ENCODE results near the gene RAPGEF1. TPM values are rescaled to one million over a fixed set of nuclear protein-coding genes. Genes with fewer than 3 reads are reported as not detected.

Gene RAPGEF1
- total RNA-seq, 1 experiment from 2014 or later: 55.6 TPM

- no peak overlapping the region for H4K5ac ChIP-seq (ENCODE audit: insufficient read length, low read depth, low read length)
- WGBS (ENCODE audit: extremely low coverage, insufficient read length, low lambda C conversion rate): no CpG with 5 or more reads among the region's 3 CpGs
- H4K91ac ChIP-seq (ENCODE audit: insufficient read length, low read depth, low read length): no peak overlapping the region
- H3K18ac ChIP-seq (ENCODE audit: insufficient read length, low read depth, low read length): no peak overlapping the region
- Mint-ChIP-seq H3K36me3 (ENCODE audit: insufficient read depth in 1 of 3, low read depth in 3 of 3) (peaks cover 10 to 19% (median 13%) of the 10 kb centered on the region in 3 experiments; a peak in 6 of 7 replicates), H3K4me3 (no peak overlapping the region), H3K9me3 (peaks cover 31 to 44% of the 10 kb centered on the region in 2 experiments), H3K4me1 (peaks cover 7% of the 10 kb centered on the region in 2 experiments), H3K27ac (no peak overlapping the region), H3K27me3 (ENCODE audit: low read depth) (peaks cover 2% of the 10 kb centered on the region)
- no peak overlapping the region for H3K14ac ChIP-seq (ENCODE audit: insufficient read depth, low read length)
- H4K20me1 ChIP-seq (ENCODE audit: control insufficient read depth, insufficient read depth, insufficient read length): no peaks in the 10 kb centered on the region
- H3K23ac ChIP-seq (ENCODE audit: insufficient read length, low read depth, low read length): no peak overlapping the region
- H3T11ph ChIP-seq (ENCODE audit: low read length): no peak overlapping the region
- no peak overlapping the region for H3K4me2 ChIP-seq (ENCODE audit: insufficient read depth, insufficient read length, low read length)
- H4K8ac ChIP-seq (replicated peaks; ENCODE audit: insufficient read length, low read depth, low read length): no peak overlapping the region
- H3K4me1 ChIP-seq (ENCODE audit: insufficient read depth, low read length): no peaks in the 10 kb centered on the region
- H3K27ac ChIP-seq (ENCODE audit: insufficient read length, low read depth, low read length): no peak overlapping the region
- no peak overlapping the region for H3K4ac ChIP-seq (ENCODE audit: low read depth, low read length)
- no peak overlapping the region for H2BK15ac ChIP-seq (ENCODE audit: low read depth, low read length)
- H3K79me1 ChIP-seq (ENCODE audit: insufficient read depth, low read depth, low read length, poor library complexity, severe bottlenecking): no peaks in the 10 kb centered on the region
- no peak overlapping the region for H3K9ac ChIP-seq (ENCODE audit: extremely low read depth, insufficient read length, low read length)
- H2BK20ac ChIP-seq (ENCODE audit: low read depth, low read length, poor library complexity, severe bottlenecking): no peak overlapping the region
- no peaks in the 10 kb centered on the region for H3K27me3 ChIP-seq (ENCODE audit: insufficient read depth, low read length)
- H2AK5ac ChIP-seq (ENCODE audit: insufficient read length, low read length): no peak overlapping the region
- DNase-seq: no peak
- no peaks in the 10 kb centered on the region for H3K79me2 ChIP-seq (ENCODE audit: insufficient read depth, low read length)
- H2BK5ac ChIP-seq (ENCODE audit: insufficient read length, low read length): no peak overlapping the region
- H3K9me3 ChIP-seq (ENCODE audit: control insufficient read depth, low read depth, low read length): peaks cover 6% of the 10 kb centered on the region
- H2AFZ ChIP-seq (ENCODE audit: low read length): no peak overlapping the region
- no peak overlapping the region for H3K56ac ChIP-seq (ENCODE audit: insufficient read length, low read depth, low read length)
- no peak overlapping the region for H2BK12ac ChIP-seq (ENCODE audit: insufficient read length, low read depth, low read length)
- no peak for TF ChIP-seq CTCF (conservative IDR thresholded peaks at IDR 0.05)
- no peaks in the 10 kb centered on the region for H3K23me2 ChIP-seq (ENCODE audit: insufficient read length, low read depth, low read length, poor library complexity, severe bottlenecking)
- H2BK120ac ChIP-seq (ENCODE audit: low read depth, low read length, poor library complexity, severe bottlenecking): no peak overlapping the region
These were observed 173.7 kb downstream of the RAPGEF1 start for GRCh38 chr9:131566158-131566557.

Measured in H9 (cell line).